Measurements from ENCODE around the gene HOXB7. TPM values are rescaled to one million over a fixed set of nuclear protein-coding genes. Genes with fewer than 3 reads are reported as not detected.

HOXB7 gene
- polyA plus RNA-seq, 3 donors, result not detected

DNA sequence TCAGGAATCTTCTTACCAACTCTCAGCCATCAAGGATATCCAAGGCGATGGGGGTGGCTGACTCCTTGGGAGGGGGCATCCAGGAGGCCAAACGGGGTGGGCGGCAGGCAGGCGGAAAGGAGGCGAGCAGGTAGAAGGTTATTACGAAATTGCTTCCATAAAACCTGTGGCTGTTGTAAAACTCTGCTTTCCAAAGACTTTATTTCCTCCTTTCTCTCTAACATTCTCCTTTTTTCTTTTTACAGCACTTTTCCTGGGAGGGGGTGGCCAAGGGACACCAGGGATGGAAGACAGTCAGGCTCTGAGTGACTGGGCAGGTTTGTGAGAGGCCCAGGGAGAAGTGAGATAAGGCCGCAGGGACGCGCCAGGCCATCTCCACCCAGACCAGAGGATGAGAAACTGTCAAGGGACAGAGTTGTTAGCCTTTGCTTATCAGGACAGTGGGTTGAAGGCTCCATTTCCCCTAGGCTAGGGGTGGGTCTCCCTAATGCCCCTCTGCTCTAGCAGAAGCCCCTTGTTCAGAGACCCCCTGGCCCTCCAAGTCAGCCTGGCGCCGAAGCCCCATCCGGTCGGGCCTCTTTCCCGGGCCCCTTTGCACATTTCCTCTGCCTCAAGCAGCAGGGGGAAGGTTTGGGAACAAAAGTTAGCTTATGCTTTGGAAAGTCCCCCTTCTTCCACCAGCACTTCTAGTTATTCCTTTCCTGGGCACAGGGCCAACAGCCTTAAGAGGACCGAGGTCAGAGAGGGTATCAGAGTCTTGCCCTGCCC, 20.3 kb upstream of the HOXB7 start:
- Histone ChIP-seq H3K4me1 (ENCODE audit: control insufficient read depth in 1 of 2, insufficient read depth in 2 of 2, low read length in 2 of 2) (no peaks in the 10 kb centered on the region), H3K36me3 (replicated peaks in 1 of 2; ENCODE audit: control insufficient read depth in 1 of 2, insufficient read depth in 2 of 2, low read length in 2 of 2) (no peaks in the 10 kb centered on the region), H4K20me1 (ENCODE audit: insufficient read depth, low read length) (no peaks in the 10 kb centered on the region), H3K9me3 (replicated peaks in 1 of 2; ENCODE audit: control insufficient read depth in 1 of 2, insufficient read depth in 1 of 2, low read length in 2 of 2) (peaks cover 0 to 11% of the 10 kb centered on the region in 2 donors), H2AFZ (ENCODE audit: insufficient read depth, low read depth, low read length, poor library complexity, severe bottlenecking) (no peak overlapping the region), H3K4me2 (replicated peaks; ENCODE audit: extremely low read depth, low read length, poor library complexity, severe bottlenecking) (no peak overlapping the region), H3K27me3 (ENCODE audit: control insufficient read depth in 2 of 2, insufficient read depth in 2 of 2, low read length in 2 of 2) (peaks cover 64 to 100% of the 10 kb centered on the region in 2 donors), H3K27ac (ENCODE audit: low read depth in 1 of 2, low read length in 2 of 2) (no peak overlapping the region), H3K4me3 (replicated peaks in 1 of 3; ENCODE audit: low read depth in 2 of 3, low read length in 3 of 3) (no peak overlapping the region), H3K79me2 (ENCODE audit: insufficient read depth, low read length) (no peaks in the 10 kb centered on the region), H3K9ac (ENCODE audit: insufficient read depth, low read length, poor library complexity, severe bottlenecking) (no peak overlapping the region)
- Mint-ChIP-seq H3K27ac (no peak overlapping the region), H3K4me1 (peaks cover 2% of the 10 kb centered on the region), H3K9me3 (peaks cover 0 to 15% (median 11%) of the 10 kb centered on the region in 7 donors), H3K27me3 (ENCODE audit: low read depth in 3 of 3) (peaks cover 94 to 99% (median 98%) of the 10 kb centered on the region in 3 donors), H3K36me3 (peaks cover 0 to 3% of the 10 kb centered on the region in 2 donors), H3K4me3 (peak overlapping the region in 1 of 2 donors; percentile 76)
- intact Hi-C loops (cut with micrococcal nuclease), result no loop called here
- no peak for DNase-seq
- WGBS (ENCODE audit: insufficient coverage), result 66% methylated on average over 3 of the region's 15 CpGs
- TF ChIP-seq, protein P1, sequence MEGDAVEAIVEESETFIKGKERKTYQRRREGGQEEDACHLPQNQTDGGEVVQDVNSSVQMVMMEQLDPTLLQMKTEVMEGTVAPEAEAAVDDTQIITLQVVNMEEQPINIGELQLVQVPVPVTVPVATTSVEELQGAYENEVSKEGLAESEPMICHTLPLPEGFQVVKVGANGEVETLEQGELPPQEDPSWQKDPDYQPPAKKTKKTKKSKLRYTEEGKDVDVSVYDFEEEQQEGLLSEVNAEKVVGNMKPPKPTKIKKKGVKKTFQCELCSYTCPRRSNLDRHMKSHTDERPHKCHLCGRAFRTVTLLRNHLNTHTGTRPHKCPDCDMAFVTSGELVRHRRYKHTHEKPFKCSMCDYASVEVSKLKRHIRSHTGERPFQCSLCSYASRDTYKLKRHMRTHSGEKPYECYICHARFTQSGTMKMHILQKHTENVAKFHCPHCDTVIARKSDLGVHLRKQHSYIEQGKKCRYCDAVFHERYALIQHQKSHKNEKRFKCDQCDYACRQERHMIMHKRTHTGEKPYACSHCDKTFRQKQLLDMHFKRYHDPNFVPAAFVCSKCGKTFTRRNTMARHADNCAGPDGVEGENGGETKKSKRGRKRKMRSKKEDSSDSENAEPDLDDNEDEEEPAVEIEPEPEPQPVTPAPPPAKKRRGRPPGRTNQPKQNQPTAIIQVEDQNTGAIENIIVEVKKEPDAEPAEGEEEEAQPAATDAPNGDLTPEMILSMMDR (IDR thresholded peaks at IDR 0.05), result no peak

DNA sequence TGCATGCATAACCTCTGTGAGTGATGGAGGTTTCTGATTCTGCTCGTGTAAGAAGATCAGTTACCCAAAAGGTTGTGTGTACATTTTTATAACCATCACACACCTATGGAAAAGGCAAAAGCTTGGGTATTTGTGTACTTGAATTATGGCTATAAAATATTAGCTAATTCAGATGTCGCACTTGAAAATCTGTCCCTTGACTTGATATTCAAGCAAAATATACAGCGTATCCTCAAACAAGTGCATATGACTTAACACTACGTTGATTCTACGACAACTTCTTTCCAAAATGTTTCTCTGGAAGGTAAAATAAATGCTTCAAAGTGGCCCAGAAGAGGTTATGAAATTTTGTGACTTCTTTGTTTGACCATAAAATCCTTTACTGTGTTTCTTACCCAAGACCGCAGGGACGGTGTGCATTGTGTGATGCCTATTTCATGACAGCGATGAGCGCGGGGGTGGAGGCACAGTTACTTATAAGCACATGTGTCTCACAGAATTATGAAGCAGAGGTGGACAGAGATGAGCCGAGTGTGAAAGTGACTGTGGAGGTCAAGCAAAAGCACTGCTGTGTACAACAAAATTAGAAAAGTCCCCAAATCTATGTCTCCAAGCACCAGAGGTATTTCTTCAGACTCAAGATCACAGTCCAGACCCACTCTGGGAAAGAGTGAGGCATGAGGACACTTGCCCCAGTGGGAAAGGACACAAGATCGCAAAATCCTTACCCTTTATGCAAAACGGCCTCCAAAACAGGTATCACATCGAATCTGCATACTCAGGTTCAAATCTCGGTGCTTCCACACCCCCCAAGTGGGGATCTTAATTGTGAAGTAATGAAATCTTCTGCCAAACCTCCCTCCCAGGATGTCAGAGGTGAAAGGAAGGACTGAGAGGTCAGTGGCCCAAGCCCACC, 19.4 kb upstream of the HOXB7 start:
- WGBS (ENCODE audit: insufficient coverage), result 100% methylated on average over 1 of the region's 15 CpGs
- H3K27me3 Mint-ChIP-seq (ENCODE audit: low read depth in 3 of 3), result peaks cover 91 to 98% (median 98%) of the 10 kb centered on the region in 3 donors
- H3K4me3 Mint-ChIP-seq, result peak overlapping the region in 1 of 2 donors; percentile 76
- H3K36me3 Mint-ChIP-seq, result peaks cover 0 to 3% of the 10 kb centered on the region in 2 donors
- Histone ChIP-seq H3K36me3 (replicated peaks in 1 of 2; ENCODE audit: control insufficient read depth in 1 of 2, insufficient read depth in 2 of 2, low read length in 2 of 2) (no peaks in the 10 kb centered on the region), H3K79me2 (ENCODE audit: insufficient read depth, low read length) (no peaks in the 10 kb centered on the region), H4K20me1 (ENCODE audit: insufficient read depth, low read length) (no peaks in the 10 kb centered on the region), H3K9ac (ENCODE audit: insufficient read depth, low read length, poor library complexity, severe bottlenecking) (no peak overlapping the region), H3K9me3 (replicated peaks in 1 of 2; ENCODE audit: control insufficient read depth in 1 of 2, insufficient read depth in 1 of 2, low read length in 2 of 2) (peaks cover 0 to 2% of the 10 kb centered on the region in 2 donors), H3K27me3 (ENCODE audit: control insufficient read depth in 2 of 2, insufficient read depth in 2 of 2, low read length in 2 of 2) (peaks cover 63 to 100% of the 10 kb centered on the region in 2 donors), H3K27ac (ENCODE audit: low read depth in 1 of 2, low read length in 2 of 2) (no peak overlapping the region), H3K4me1 (ENCODE audit: control insufficient read depth in 1 of 2, insufficient read depth in 2 of 2, low read length in 2 of 2) (peaks cover 4 to 7% of the 10 kb centered on the region in 2 donors), H2AFZ (ENCODE audit: insufficient read depth, low read depth, low read length, poor library complexity, severe bottlenecking) (no peak overlapping the region), H3K4me3 (replicated peaks in 1 of 3; ENCODE audit: low read depth in 2 of 3, low read length in 3 of 3) (no peak overlapping the region), H3K4me2 (replicated peaks; ENCODE audit: extremely low read depth, low read length, poor library complexity, severe bottlenecking) (no peak overlapping the region)
- intact Hi-C loops (cut with micrococcal nuclease), result no loop called here
- TF ChIP-seq, protein P1 (IDR thresholded peaks at IDR 0.05), result no peak
- no peak for DNase-seq
- H3K4me1 Mint-ChIP-seq, result peaks cover 8% of the 10 kb centered on the region
- H3K9me3 Mint-ChIP-seq, result peaks cover 0 to 14% (median 11%) of the 10 kb centered on the region in 7 donors
- H3K27ac Mint-ChIP-seq, result no peak overlapping the region

Data from CD14-positive monocyte (primary cell).